Measurements from ENCODE around the gene SIT1. TPM values are rescaled to one million over a fixed set of nuclear protein-coding genes. Genes with fewer than 3 reads are reported as not detected.

Gene SIT1
- total RNA-seq, 1 experiment from 2014 or later = not detected

- no peak for DNase-seq (ENCODE audit: low spot score)
These were observed 44.6 kb downstream of the SIT1 start for GRCh38 chr9:35606138-35606504.

- DNase-seq (ENCODE audit: low spot score) = peak; percentile 16
These were observed 45.2 kb downstream of the SIT1 start for GRCh38 chr9:35605351-35606137.

- peak; percentile 81 for DNase-seq (ENCODE audit: low spot score)
These were observed 46.0 kb downstream of the SIT1 start, which contains the start of gene TESK1 for GRCh38 chr9:35604578-35605350. Gene TESK1 (plus strand): TSS chr9:35605262. CDS start chr9:35605620, 358 bp downstream.

GRCh38 chr9:35603986-35604577, 46.6 kb downstream of the SIT1 start:
- DNase-seq (ENCODE audit: low spot score) = peak; percentile 99

- no peak for DNase-seq (ENCODE audit: low spot score)
These were observed 47.2 kb downstream of the SIT1 start for GRCh38 chr9:35603506-35603985.

GRCh38 chr9:35599763-35600604, 50.7 kb downstream of the SIT1 start:
- DNase-seq (ENCODE audit: low spot score) = no peak

Small RNA genes within 50 kb of the gene (small RNA-seq; reads per million reads assigned to genes)
- gene MIR4667 (not detected), gene RMRP (not detected), gene RN7SL22P (not detected)

Other genes with a start within 250 kb of the SIT1 start
- gene RUSC2, start 160.8 kb downstream of the SIT1 start, total RNA-seq (2014; rRNA removed; shearing (Covaris generic)) = 0.94 and 2.0 TPM in 2 replicates
- 7.7 and 7.9 TPM in 2 replicates for gene TESK1, start 45.7 kb downstream of the SIT1 start, total RNA-seq (2014; rRNA removed; shearing (Covaris generic))
- gene CD72, start 32.5 kb downstream of the SIT1 start, total RNA-seq (2014; rRNA removed; shearing (Covaris generic)) = 0.23 TPM in 1 of 2 replicates, not detected in the other
- gene RMRP, start 7.1 kb upstream of the SIT1 start, total RNA-seq (2014; rRNA removed; shearing (Covaris generic)) = 23,916 and 27,637 TPM in 2 replicates
- 19.7 and 19.9 TPM in 2 replicates for gene CCDC107, start 7.4 kb upstream of the SIT1 start, total RNA-seq (2014; rRNA removed; shearing (Covaris generic))
- gene ARHGEF39, start 14.3 kb upstream of the SIT1 start, total RNA-seq (2014; rRNA removed; shearing (Covaris generic)) = 16.2 and 23.4 TPM in 2 replicates
- gene CA9, start 23.0 kb upstream of the SIT1 start, total RNA-seq (2014; rRNA removed; shearing (Covaris generic)) = 82.8 and 95.4 TPM in 2 replicates
- gene TPM2, start 39.0 kb upstream of the SIT1 start, total RNA-seq (2014; rRNA removed; shearing (Covaris generic)) = 61.0 and 69.8 TPM in 2 replicates
- 99.5 and 100.0 TPM in 2 replicates for gene TLN1, start 81.3 kb upstream of the SIT1 start, total RNA-seq (2014; rRNA removed; shearing (Covaris generic))
- gene CREB3, start 81.7 kb upstream of the SIT1 start, total RNA-seq (2014; rRNA removed; shearing (Covaris generic)) = 42.4 and 44.5 TPM in 2 replicates
- 74.6 and 84.9 TPM in 2 replicates for gene GBA2, start 98.3 kb upstream of the SIT1 start, total RNA-seq (2014; rRNA removed; shearing (Covaris generic))
- 18.9 and 20.6 TPM in 2 replicates for gene RGP1, start 98.4 kb upstream of the SIT1 start, total RNA-seq (2014; rRNA removed; shearing (Covaris generic))
- 0.28 TPM in 1 of 2 replicates, not detected in the other for gene MSMP, start 103.3 kb upstream of the SIT1 start, total RNA-seq (2014; rRNA removed; shearing (Covaris generic))
- gene NPR2, start 140.7 kb upstream of the SIT1 start, total RNA-seq (2014; rRNA removed; shearing (Covaris generic)) = 6.3 and 8.3 TPM in 2 replicates
- 0.78 and 1.9 TPM in 2 replicates for gene SPAG8, start 161.3 kb upstream of the SIT1 start, total RNA-seq (2014; rRNA removed; shearing (Covaris generic))
- 91.2 and 98.7 TPM in 2 replicates for gene HINT2, start 164.1 kb upstream of the SIT1 start, total RNA-seq (2014; rRNA removed; shearing (Covaris generic))
- gene FAM221B, start 177.8 kb upstream of the SIT1 start, total RNA-seq (2014; rRNA removed; shearing (Covaris generic)) = 0.10 and 0.16 TPM in 2 replicates
- gene TMEM8B, start 178.3 kb upstream of the SIT1 start, total RNA-seq (2014; rRNA removed; shearing (Covaris generic)) = 3.1 and 4.5 TPM in 2 replicates
- gene OR13J1, start 219.5 kb upstream of the SIT1 start, total RNA-seq (2014; rRNA removed; shearing (Covaris generic)) = not detected in 2 replicates

Data from HT-29 (cell line).